Ecto neural progenitor cell (in vitro differentiated cells): Measurements from ENCODE around the gene LMO7.
"Not testable (repeated sequence)": the region's sequence is repeated elsewhere in the genome, so short reads cannot be mapped to it uniquely, and the experiment has no call there.

Experiments
- DNase-seq: peaks from one replicate; pipeline ENCODE4 v3.0.0-alpha.2; 2018; ENCODE audit warnings: low spot score

LMO7 gene

GRCh38 chr13:75771818-75772217, 135.7 kb downstream of the LMO7 start:
- DNase-seq: no peak

GRCh38 chr13:75774176-75774575, 138.0 kb downstream of the LMO7 start:
- no peak for DNase-seq

GRCh38 chr13:75776550-75776949, 140.4 kb downstream of the LMO7 start:
- DNase-seq: no peak

DNA sequence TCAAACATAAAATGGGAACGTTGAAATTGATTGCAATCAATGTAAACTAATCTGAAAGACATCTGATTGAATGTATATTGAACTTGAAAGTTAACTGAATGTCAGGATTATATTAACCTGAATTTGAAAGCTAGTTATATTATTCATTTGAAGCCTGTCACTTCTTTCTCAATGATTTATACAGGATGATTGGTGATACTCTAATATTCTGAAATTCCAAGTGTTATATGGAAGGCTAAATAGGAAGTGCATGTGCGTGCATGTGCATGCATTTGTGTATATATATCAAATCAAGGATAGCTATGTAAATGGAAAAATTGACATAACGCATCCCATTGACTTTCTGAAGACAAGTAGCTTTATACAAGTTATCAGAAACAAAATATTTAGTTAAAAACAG, 143.3 kb downstream of the LMO7 start:
- no peak for DNase-seq

DNA sequence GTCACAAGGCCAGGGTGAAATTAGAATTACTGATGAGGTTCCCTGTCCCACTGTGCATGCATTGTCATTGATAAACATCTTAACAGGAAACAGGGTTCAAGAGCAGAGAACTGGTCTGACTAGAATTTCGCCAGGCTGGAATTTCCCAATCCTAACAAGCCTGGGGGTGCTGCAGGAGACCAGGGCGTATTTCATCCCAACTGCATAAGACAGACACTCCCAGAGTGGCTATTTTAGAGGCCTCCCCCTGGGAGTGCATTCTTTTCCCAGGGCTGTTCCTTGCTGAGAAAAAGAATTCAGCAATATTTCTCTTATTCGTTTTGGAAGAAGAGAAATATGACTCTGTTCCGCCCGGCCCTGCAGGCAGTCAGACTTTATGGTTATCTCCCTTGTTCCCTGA, 144.0 kb downstream of the LMO7 start:
- not testable (repeated sequence) for DNase-seq

DNA sequence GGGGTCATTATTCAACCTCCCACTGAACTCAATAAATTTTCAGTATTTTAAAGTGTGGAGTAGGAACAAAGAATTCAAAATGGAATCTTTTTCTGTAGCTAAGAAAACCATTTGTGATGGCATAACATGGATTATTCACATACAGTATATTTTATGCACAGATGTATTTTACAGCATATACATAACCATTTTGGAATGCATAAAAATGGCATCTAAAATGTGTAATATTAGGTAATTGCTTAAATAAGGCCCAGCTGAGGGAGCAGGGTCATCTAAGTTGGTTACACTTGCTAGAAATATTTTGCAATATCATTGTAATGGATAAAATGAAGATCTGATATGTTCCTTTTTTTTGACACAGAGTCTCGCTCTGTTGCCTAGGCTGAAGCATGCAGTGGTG, 146.9 kb downstream of the LMO7 start:
- no peak for DNase-seq

DNA sequence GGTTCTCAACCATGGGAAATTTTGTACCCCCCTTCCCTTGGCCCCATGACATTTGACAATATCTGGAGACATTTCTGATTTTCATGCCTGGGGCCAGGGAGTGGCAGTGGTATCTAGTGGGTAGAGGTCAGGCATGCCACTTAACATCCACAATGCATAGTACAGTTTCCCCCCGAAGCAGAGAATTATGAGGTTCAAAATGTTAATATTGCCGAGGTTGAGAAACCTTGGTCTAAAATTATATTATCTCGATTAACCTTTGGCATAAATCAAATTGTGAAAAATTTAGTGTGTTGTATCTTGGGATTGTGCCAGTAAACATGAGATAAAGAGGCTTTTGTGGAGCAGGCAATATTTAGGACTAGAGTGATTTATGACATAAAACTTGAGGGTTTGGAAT, 147.9 kb downstream of the LMO7 start:
- no peak for DNase-seq

DNA sequence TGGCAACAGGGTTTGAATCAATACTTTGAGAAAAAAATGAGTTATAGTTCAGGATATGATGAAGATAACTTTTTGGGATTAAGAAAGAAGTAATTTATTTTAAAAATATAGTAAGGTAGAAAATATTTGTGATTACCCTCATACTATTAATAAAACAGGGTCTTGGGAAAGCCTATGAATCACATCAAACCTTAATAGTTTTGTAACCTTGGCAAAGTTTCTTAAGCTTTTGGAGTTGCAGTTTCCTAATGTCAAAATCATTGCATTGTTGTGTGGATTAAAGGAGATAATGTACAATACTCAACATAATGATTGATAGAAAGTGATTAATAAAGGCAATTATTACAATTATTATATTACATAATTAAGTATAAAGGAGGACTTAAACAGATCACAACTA, 149.0 kb downstream of the LMO7 start:
- no peak for DNase-seq

GRCh38 chr13:75787249-75787928, 151.3 kb downstream of the LMO7 start:
- DNase-seq: no peak

DNA sequence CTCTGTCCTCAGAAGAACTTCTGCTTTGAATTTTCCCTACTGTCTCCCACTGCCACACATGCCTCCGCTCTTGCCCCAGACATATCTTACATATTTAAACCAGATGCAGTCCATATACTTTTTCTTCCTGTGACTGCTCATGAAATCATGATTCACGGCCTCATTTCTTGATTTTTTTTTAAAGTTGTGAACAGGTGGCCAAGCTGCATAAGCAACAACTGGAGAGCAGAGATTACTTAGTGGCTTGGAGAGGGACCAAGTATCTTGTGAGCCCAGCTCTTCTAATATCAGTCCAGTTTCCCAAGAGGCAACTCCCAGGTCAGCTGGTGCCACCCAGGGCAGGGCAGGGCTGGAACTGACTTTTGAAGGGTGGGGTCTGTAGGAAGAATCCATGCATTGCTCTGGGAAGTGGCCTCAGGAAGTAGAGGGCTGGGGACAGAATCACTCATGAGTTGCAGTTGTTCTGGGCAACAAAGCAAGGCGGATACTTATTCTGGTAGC, 152.4 kb downstream of the LMO7 start:
- no peak for DNase-seq

GRCh38 chr13:75789451-75790197, 153.5 kb downstream of the LMO7 start:
- no peak for DNase-seq

DNA sequence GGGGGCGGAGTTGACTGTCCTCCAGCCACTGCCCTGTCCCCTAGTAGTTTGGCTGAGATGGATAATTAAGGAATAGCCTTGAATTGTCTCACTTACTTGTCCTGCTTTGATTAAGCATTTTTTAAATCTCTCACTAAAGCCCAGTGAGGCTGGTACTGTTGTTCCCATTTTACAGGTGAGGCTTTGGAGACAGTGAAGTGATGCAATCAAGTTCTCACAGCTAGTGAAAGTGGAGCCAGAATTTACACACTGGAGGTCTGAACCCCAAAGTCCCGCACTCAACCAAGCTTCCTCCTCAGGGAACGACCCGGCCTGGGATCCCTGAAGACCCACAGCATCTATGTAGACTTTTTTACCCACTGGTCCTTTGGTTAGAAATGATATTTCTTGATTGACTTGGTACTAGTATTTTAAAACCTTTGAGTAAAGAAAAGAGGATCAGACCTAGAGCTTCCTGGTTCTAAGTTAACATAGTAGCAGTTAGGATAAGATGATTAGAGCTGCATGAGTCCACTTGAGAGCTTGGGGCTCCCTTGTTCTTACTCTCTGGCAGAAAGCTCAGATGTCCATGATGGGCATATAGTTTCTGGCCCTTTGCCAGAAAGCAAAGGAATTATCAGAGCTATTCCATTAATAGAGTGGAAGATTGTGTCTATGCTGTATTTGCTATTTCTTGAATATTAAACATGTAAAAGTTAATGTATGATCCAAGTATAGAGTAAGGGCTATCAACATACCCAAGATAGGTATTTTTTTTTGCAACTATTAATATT, 154.3 kb downstream of the LMO7 start:
- no peak for DNase-seq

DNA sequence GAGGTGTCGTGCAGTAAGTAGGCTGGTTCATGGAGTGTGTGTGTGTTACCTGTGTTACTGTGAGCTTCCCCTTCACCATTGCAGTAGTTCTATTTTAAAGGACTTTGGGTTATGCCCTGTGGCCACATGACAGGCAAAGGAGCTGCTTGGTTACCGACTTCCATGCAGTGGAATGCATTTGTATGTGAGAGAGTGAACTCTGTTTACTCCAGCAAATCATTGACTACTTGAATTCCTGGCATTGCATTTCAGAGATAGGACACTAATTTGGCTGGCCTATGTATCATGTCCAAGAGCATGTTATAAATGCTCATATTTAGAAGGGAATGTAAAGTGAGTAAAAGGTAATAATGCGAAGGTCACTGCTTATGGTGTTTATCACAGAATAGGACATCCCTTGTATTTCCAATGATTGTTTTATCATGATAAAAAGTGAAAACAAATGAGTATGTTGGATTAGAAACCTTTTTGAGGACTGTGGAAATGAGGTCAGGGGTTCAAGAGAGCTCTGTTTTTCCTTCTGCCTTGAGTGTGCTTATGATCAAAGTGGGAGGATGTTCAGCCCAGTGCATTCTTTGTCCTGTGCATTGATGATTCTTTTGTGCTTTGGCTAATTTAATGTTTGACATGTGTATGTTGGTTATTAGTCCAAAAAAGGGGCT, 156.5 kb downstream of the LMO7 start:
- no peak for DNase-seq

DNA sequence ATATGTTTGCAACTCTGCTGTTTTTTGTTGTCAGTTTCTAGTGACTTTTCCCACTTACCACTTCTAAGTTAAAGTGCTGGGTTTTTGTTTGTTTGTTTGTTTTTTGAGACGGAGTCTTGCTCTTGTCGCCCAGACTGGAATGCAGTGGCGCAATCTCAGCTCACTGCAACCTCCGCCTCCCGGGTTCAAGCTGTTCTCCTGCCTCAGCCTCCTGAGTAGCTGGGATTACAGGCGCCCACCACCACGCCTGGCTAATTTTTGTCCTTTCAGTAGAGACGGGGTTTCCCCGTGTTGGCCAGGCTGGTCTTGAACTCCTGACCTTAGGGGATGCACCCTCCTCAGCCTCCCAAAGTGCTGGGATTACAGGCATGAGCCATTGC, 157.0 kb downstream of the LMO7 start:
- DNase-seq: not testable (repeated sequence)

DNA sequence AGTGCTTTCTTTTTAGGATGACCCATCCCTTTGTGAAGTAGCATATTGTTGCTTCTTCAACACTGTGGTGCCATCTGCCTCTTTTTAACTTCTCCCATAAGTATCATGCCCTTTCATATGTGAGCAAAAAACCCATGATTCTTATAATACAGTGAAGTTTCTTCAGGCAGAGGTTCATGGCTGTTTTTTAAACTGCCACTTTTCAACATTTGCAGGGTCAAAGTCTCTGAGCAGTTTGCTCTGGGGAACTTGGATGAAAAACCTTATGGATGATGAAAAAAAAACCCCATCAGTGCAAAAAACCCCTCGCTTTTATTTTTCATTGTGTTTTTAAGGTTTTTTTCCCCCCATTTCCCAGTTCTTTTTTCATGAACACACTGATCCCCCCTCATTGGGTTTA, 158.5 kb downstream of the LMO7 start:
- DNase-seq: no peak

- DNase-seq: no peak
Observed at GRCh38 chr13:75795274-75795673, 159.1 kb downstream of the LMO7 start.

- no peak for DNase-seq
Observed at GRCh38 chr13:75796825-75797224, 160.7 kb downstream of the LMO7 start.

- no peak for DNase-seq
Observed at GRCh38 chr13:75797239-75797638, 161.1 kb downstream of the LMO7 start.

DNA sequence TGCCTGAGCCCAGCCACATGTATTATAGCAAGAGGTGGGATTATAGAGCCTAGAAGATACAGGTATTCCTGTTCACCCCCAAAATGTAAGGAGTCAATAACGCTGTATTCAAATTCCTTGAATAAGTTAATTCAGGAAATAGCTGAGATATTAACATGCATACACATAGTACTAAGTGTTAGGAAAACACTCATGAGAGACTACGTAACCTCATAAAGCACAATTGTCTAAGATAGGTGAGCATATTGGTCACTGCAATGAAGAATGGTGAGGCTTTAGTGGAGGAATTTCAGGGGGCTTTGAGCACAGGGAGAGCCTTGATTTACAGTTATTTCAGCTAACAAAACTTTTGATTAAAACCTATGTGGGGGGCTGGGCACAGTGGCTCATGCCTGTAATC, 161.6 kb downstream of the LMO7 start:
- DNase-seq: no peak

DNA sequence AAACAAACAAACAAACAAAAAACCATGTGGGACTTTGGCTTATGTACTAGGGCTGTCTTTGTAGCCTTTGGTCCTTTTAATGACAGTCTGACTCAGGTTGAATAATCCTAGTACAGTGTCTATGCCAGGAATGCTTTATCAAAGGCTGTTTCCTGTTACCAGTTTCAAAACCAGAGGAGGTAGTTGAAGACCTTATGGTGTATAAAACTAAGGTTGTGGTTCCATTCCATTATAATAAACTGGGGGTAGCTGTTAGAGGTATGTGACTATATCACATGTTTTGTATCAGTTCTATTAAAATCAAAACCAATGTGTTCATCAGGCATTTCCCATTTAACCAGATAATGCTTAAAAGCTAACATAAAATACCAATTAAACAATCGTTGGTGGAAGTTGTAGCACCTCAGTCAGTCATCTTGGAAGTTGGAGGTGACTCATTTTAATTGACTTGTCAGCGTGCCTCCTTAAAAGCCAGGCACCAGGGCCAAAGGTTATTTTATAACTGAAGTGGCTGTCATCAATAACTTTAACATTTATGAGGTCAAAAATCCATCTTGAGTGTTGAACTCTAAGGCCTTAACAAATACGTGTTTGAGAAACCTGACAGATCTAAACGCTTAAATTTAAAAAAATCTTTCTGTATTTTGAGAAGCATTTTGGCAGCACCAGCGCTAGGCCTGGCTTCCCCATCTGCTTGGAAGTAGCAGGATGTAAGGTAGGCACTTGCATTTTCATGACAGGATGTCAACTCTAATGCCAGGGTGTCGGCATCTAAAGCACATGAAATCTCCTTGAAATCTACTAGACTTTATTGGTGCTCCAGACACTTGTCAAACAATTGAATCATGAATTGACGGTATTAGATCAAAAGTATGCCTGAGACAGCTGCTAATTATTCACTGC, 162.5 kb downstream of the LMO7 start:
- no peak for DNase-seq

- no peak for DNase-seq
Observed at GRCh38 chr13:75800545-75800944, 164.4 kb downstream of the LMO7 start.
